VCaP (cell line): ENCODE measurements around the gene CUL7.

Experiments
- H3K27ac ChIP-seq: fragments of 450-650 bp; 2 replicates; pipeline ENCODE4 v1.5.1; 2017
- CTCF ChIP-seq: fragments of 450-650 bp; conservative IDR thresholded peaks from 2 replicates; pipeline ENCODE4 v1.5.1; 2017; ENCODE audit warnings: mild to moderate bottlenecking, moderate library complexity

Gene CUL7

GRCh38 chr6:43040542-43041257 lies 13.0 kb downstream of the CUL7 start:
- no peak overlapping the region for H3K27ac ChIP-seq
- TF ChIP-seq CTCF, result no peak

DNA sequence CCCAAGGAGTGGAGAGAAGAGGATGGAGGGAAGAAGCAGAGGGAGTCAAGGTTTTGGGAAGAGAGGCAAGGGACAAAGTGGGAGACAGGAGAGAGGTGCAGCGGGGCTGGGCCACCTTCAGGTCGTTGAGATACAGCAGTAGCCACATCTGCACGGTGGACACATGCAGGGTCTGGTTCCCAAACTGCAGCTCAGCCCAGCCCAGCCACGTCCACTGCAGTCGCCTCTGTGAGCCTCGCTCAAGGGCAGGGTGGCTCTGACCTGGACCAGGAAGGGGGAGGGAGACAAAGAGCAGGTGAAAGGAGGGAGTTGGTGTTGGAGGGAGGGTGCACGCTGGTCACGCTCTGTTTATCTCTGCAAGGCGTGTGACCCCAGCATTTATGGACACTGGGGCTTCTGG lies 14.9 kb downstream of the CUL7 start:
- H3K27ac ChIP-seq, result no peak overlapping the region
- TF ChIP-seq CTCF, result no peak

DNA sequence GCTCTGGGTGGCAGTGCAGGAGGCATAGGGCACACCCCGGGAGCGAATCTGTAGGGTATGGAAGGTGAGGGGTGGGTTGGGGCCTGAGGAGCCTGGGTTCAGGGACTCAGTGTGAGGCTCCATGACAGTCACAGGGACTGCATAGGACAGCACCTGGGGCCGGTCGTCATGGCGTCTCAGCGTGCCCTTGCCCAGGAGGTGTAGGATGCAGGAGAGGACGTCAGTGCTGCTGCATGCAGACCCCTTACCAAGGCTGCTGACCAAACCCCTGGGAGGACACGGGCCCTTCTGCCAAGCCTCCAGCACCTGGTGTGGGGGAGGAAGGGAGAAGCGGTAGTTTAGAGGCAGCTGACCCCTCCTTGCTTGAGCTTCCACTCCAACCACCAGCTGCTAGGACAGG lies 15.9 kb downstream of the CUL7 start:
- no peak for TF ChIP-seq CTCF

GRCh38 chr6:43037197-43037596 lies 16.5 kb downstream of the CUL7 start:
- H3K27ac ChIP-seq, result no peak overlapping the region
- TF ChIP-seq CTCF, result no peak

More for the DNA sequence above, 15.9 kb downstream of the CUL7 start:
- no peak overlapping the region for H3K27ac ChIP-seq

DNA sequence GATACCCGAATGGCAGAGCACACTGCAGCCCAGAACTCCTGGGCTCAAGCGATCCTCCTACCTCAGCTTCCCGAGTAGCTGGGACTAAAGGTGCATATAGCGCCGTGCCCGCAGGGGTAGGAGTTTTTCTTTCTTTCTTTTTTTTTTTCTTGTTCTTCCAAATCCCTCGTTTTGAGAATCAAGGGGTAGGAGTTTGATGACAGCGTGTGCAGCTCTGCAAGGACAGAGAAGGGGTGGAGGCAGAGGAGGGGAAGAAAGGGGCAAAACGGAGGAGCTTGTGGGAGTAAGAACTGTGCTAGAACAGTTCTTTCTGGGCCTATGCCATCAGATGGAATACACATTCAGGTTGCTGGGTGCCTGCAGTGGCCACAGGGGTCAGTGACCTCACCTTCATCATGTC lies 16.9 kb downstream of the CUL7 start:
- TF ChIP-seq CTCF, result no peak

GRCh38 chr6:43035495-43036194 lies 18.0 kb downstream of the CUL7 start:
- H3K27ac ChIP-seq, result no peak overlapping the region
- TF ChIP-seq CTCF, result no peak

More for the DNA sequence above, 16.9 kb downstream of the CUL7 start:
- no peak overlapping the region for H3K27ac ChIP-seq

DNA sequence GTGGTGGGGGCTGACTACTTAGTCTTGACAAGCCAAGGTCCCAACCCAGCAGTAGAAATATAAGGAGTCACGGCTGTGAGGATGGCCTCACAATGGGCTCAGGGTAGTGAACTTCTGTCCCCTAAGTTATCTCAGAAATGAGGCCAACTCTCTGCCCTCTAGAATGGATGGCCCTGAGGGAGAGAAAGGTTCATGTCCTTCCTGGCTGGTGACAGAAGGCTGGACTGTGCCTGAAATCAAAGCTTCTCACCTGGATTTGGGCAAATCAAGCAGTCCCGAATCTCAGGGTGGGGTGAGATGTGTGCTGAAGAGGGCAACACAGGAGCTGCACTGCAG lies 19.5 kb downstream of the CUL7 start:
- H3K27ac ChIP-seq, result no peak overlapping the region
- no peak for TF ChIP-seq CTCF
